DMS 273 (cell line): ENCODE data around the gene GPR15.

ENCODE experiments used
- DNase-seq: peaks from one replicate; lab custom pipeline; 2025; ENCODE audit not compliant: unreplicated experiment; lab: John Stamatoyannopoulos, UW

The GPR15 gene

DNA sequence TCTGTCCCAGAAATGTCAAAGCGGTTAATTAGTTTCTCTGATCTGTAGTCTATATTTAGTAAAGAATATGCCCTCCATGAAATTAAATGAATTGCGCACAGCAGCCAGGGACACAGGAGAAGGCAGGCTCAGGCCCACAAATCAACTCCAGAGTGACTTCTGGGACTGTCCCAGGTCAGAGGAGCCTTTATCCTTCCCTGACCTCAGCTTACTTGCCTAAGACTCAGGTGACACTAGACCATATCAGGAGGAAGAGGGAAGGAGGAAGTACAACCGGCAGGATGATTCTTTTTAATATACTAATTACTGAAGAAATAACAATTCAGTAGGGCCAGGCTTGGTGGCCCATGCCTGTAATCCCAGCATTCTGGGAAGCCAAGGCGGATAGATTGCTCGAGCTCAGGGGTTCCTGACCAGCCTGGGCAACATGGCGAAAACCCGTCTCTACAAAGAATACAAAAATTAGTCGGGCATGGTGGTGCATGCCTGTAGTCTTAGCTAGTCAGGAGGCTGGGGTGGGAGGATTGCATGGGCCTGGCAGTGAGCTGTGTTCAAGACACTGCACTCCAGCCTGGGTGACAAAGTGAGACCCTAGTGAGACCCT lies 1.8 kb upstream of the GPR15 start:
- DNase-seq: no peak

DNA sequence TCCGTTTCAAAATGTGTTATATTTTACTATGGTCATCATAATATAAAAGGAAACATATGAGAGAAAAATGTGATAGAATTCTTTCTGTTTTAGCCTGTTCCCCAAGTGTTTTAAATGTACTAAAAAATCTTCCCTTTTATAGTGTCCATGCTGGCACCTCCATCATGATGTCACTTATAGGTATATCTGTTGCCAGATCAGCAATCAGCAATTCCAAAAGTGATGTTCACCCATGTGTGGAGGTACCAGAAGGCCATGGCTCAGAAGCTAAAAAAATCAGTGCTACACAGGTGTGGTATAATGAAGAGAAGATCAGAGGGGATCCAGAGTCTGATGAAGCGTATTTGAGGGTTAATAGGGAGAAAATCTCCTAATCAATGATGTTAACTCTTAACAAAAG lies 1.1 kb upstream of the GPR15 start:
- no peak for DNase-seq

- peak; percentile 50 for DNase-seq
Measured at GRCh38 chr3:98532275-98532637, 478 bp downstream of the GPR15 start.

GRCh38 chr3:98532709-98533571 lies 1.2 kb downstream of the GPR15 start:
- peak; percentile 59 for DNase-seq

GRCh38 chr3:98534168-98534567 lies 2.4 kb downstream of the GPR15 start:
- DNase-seq: peak; percentile 19

- no peak for DNase-seq
Measured at GRCh38 chr3:98534734-98535133, 3.0 kb downstream of the GPR15 start.

DNA sequence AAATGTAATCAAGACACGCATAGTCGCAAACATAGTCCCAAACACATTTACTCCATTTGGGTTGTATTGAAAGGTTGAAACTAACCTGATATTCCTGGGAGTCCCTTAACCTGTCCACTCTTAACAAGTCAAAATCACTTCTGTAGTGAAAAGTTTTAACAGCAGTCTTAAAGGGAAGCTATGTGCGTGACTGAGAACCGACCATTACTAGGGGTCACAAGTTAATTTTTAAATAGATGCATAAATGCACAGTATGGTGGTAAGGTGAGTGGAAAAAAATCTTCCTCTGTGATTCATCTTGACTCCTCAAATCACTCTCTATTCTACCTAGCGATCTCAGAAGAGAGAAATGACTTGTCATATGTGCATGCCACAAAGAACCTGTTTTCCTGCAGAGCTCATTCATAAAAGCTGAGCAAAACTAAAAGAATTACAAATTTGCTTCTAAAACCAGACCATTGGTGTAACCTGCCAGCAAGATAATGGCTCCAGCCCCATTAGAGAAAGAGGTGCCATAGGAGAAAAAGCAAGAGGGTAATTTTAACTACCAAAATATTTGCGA lies 4.8 kb downstream of the GPR15 start:
- no peak for DNase-seq

- DNase-seq: no peak
Measured at GRCh38 chr3:98540346-98540745, 8.6 kb downstream of the GPR15 start.

GRCh38 chr3:98541695-98542094 lies 9.9 kb downstream of the GPR15 start:
- no peak for DNase-seq

DNA sequence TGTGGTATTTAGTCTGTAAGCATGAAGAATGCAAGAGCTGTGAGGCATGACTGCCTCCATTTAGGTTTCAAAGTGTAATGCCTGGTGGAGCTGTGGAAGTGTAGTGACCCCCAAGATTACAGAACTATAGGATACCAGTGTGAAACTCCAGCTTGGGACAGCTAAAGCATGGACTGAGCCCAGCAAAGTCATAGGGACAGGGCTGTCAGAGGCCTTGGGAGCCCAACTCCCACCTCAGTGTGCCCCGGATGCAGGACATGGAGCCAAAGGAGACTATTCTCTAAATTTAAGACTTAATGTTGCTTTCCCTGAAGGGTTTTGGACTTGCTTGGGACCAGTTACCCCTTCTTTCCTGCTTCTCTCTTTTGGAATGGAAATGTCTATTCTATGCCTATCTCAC lies 10.8 kb downstream of the GPR15 start:
- DNase-seq: peak; percentile 31

DNA sequence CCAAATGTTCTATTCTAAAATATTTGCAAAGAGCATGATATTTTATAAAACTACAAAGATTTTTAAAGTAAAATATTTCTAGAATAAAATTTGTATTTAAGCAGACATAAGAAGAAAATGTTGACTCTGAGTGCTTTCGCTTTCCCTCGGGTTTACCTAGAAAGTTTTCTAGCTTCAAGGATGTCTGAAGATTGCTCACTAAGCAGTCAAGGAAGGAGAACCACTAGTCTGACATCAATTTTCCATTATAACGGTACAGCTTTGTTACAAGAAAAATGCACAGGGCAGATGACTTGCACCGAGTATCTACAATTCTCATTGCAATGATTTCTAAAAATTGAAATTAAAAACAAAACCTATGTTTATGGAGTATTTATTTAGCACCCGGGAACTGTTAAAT lies 14.2 kb downstream of the GPR15 start:
- DNase-seq: peak; percentile 12

- no peak for DNase-seq
Measured at GRCh38 chr3:98548544-98548943, 16.8 kb downstream of the GPR15 start.

DNA sequence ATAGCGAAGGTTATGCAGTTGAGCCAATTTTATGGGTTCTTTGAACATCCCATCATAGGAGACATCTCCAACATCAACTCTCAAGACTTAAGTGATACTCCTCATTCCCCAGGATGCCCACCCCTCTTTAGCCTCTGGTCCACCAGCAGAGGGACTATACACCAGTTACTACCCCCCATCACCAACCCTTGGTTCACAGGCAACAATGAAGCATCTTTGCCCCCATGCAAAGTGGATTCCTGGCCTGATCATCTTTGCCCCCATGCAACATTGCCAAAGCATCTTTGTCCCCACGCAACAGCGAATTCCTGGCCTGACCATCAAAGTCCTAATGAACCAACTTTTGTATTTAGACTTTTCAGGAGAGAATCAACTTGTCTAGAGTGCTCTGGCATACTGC lies 19.1 kb downstream of the GPR15 start:
- no peak for DNase-seq

- no peak for DNase-seq
Measured at GRCh38 chr3:98551236-98551635, 19.5 kb downstream of the GPR15 start.

GRCh38 chr3:98551754-98552153 lies 20.0 kb downstream of the GPR15 start:
- DNase-seq: no peak

- DNase-seq: no peak
Measured at GRCh38 chr3:98552232-98553020, 20.6 kb downstream of the GPR15 start.

- DNase-seq: no peak
Measured at GRCh38 chr3:98553021-98553563, 21.3 kb downstream of the GPR15 start.

DNA sequence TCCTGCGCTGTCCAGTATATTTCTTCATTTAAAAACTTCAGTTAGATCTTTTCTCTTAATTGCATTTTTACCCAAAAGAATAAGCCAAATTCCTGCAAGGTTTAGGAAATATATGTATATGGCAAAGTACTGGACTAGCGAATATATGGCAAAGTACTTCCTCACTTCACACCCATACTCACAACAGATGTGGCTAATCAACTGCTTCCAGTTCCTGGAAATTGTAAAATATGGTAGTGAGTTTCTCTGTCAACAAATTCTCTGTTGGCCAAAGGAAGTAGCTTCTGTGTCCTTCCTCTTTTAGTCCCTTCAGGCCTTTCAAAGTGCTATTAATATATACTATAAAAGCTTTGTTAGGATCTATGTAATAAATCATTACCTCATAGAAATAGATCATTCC lies 22.0 kb downstream of the GPR15 start:
- no peak for DNase-seq

GRCh38 chr3:98554580-98554979 lies 22.8 kb downstream of the GPR15 start:
- DNase-seq: no peak

- DNase-seq: no peak
Measured at GRCh38 chr3:98555025-98555379, 23.2 kb downstream of the GPR15 start.
